Adipocyte (in vitro differentiated cells): ENCODE results near the gene VHLL.

Experiments used
- DNase-seq: peaks from one replicate; pipeline ENCODE4 v3.0.0-alpha.2; 2015; ENCODE audit warnings: low read depth
- H3K27me3 ChIP-seq: replicated peaks from 2 replicates; pipeline ENCODE4 v1.7.0; 2013; ENCODE audit warnings: mild to moderate bottlenecking, low read length, moderate library complexity; ENCODE audit not compliant: control insufficient read depth, insufficient read depth
- H3K36me3 ChIP-seq: 2 replicates; pipeline ENCODE4 v1.7.0; 2013; ENCODE audit warnings: low read length, mild to moderate bottlenecking, moderate library complexity; ENCODE audit not compliant: control insufficient read depth, insufficient read depth, severe bottlenecking
- H3K4me1 ChIP-seq: 2 replicates; pipeline ENCODE4 v1.7.0; 2013; ENCODE audit warnings: mild to moderate bottlenecking, low read length, moderate library complexity; ENCODE audit not compliant: control insufficient read depth, insufficient read depth
- H3K4me3 ChIP-seq: 2 replicates; pipeline ENCODE4 v1.7.0; 2013; ENCODE audit warnings: mild to moderate bottlenecking, low read length, moderate library complexity
- H3K9ac ChIP-seq: 2 replicates; pipeline ENCODE4 v1.7.0; 2013; ENCODE audit warnings: mild to moderate bottlenecking, low read length, moderate library complexity
- H3K9me3 ChIP-seq: 2 replicates; pipeline ENCODE4 v1.7.0; 2013; ENCODE audit warnings: mild to moderate bottlenecking, low read length, moderate library complexity; ENCODE audit not compliant: control insufficient read depth

The VHLL gene

GRCh38 chr1:156276966-156277381 lies 22.1 kb downstream of the VHLL start:
- Histone ChIP-seq H3K9me3 (no peaks in the 10 kb centered on the region), H3K4me3 (peak overlapping the region; percentile 41), H3K4me1 (peaks cover 34% of the 10 kb centered on the region), H3K9ac (peak overlapping the region; percentile 12), H3K36me3 (peaks cover 52% of the 10 kb centered on the region), H3K27me3 (no peaks in the 10 kb centered on the region)
- DNase-seq = peak; percentile 40

GRCh38 chr1:156276532-156276931 lies 22.6 kb downstream of the VHLL start:
- Histone ChIP-seq H3K9me3 (no peaks in the 10 kb centered on the region), H3K27me3 (no peaks in the 10 kb centered on the region), H3K36me3 (peaks cover 56% of the 10 kb centered on the region), H3K9ac (peak overlapping the region; percentile 16), H3K4me1 (peaks cover 30% of the 10 kb centered on the region), H3K4me3 (no peak overlapping the region)
- peak; percentile 51 for DNase-seq

- Histone ChIP-seq H3K4me3 (no peak overlapping the region), H3K9me3 (no peaks in the 10 kb centered on the region), H3K36me3 (peaks cover 95% of the 10 kb centered on the region), H3K4me1 (no peaks in the 10 kb centered on the region), H3K27me3 (no peaks in the 10 kb centered on the region), H3K9ac (no peak overlapping the region)
- no peak for DNase-seq
Observed at GRCh38 chr1:156270314-156270713, 28.8 kb downstream of the VHLL start.

GRCh38 chr1:156268336-156268735 lies 30.8 kb downstream of the VHLL start:
- Histone ChIP-seq H3K27me3 (no peaks in the 10 kb centered on the region), H3K4me1 (peaks cover 3% of the 10 kb centered on the region), H3K36me3 (peaks cover 92% of the 10 kb centered on the region)

GRCh38 chr1:156266051-156266450 lies 33.1 kb downstream of the VHLL start:
- Histone ChIP-seq H3K27me3 (no peaks in the 10 kb centered on the region), H3K4me3 (no peak overlapping the region), H3K4me1 (peaks cover 13% of the 10 kb centered on the region), H3K36me3 (peaks cover 85% of the 10 kb centered on the region), H3K9ac (no peak overlapping the region), H3K9me3 (no peaks in the 10 kb centered on the region)
- DNase-seq = no peak

More at GRCh38 chr1:156268336-156268735, 30.8 kb downstream of the VHLL start:
- Histone ChIP-seq H3K9ac (no peak overlapping the region), H3K4me3 (no peak overlapping the region), H3K9me3 (no peaks in the 10 kb centered on the region)
- DNase-seq = no peak

- Histone ChIP-seq H3K27me3 (no peaks in the 10 kb centered on the region), H3K36me3 (peaks cover 90% of the 10 kb centered on the region), H3K4me1 (peaks cover 13% of the 10 kb centered on the region), H3K9me3 (no peaks in the 10 kb centered on the region), H3K9ac (no peak overlapping the region), H3K4me3 (no peak overlapping the region)
- DNase-seq = no peak
Observed at GRCh38 chr1:156263288-156263655, 35.8 kb downstream of the VHLL start.

- peak overlapping the region; percentile 35 for H3K4me3 ChIP-seq
- H3K4me1 ChIP-seq = peaks cover 13% of the 10 kb centered on the region
- peak; percentile 67 for DNase-seq
- H3K36me3 ChIP-seq = peaks cover 90% of the 10 kb centered on the region
- no peaks in the 10 kb centered on the region for H3K9me3 ChIP-seq
- no peak overlapping the region for H3K9ac ChIP-seq
- no peaks in the 10 kb centered on the region for H3K27me3 ChIP-seq
Observed at GRCh38 chr1:156262461-156263287, 36.4 kb downstream of the VHLL start.

- no peak overlapping the region for H3K4me3 ChIP-seq
- peaks cover 90% of the 10 kb centered on the region for H3K36me3 ChIP-seq
- H3K4me1 ChIP-seq = peaks cover 13% of the 10 kb centered on the region
Observed at GRCh38 chr1:156260896-156261295, 38.2 kb downstream of the VHLL start.

GRCh38 chr1:156259805-156260204 lies 39.3 kb downstream of the VHLL start:
- Histone ChIP-seq H3K4me3 (no peak overlapping the region), H3K36me3 (peaks cover 85% of the 10 kb centered on the region), H3K9ac (no peak overlapping the region), H3K27me3 (no peaks in the 10 kb centered on the region), H3K9me3 (no peaks in the 10 kb centered on the region), H3K4me1 (peaks cover 13% of the 10 kb centered on the region)
- no peak for DNase-seq

More at GRCh38 chr1:156260896-156261295, 38.2 kb downstream of the VHLL start:
- Histone ChIP-seq H3K27me3 (no peaks in the 10 kb centered on the region), H3K9me3 (no peaks in the 10 kb centered on the region), H3K9ac (no peak overlapping the region)
- no peak for DNase-seq

GRCh38 chr1:156258859-156259258 lies 40.2 kb downstream of the VHLL start:
- Histone ChIP-seq H3K9ac (no peak overlapping the region), H3K36me3 (peaks cover 86% of the 10 kb centered on the region), H3K27me3 (no peaks in the 10 kb centered on the region), H3K4me3 (no peak overlapping the region), H3K9me3 (no peaks in the 10 kb centered on the region), H3K4me1 (peaks cover 13% of the 10 kb centered on the region)
- no peak for DNase-seq

GRCh38 chr1:156257711-156258110 lies 41.4 kb downstream of the VHLL start:
- H3K4me1 ChIP-seq = peaks cover 6% of the 10 kb centered on the region
- peaks cover 86% of the 10 kb centered on the region for H3K36me3 ChIP-seq
- DNase-seq = no peak

More at GRCh38 chr1:156257711-156258110, 41.4 kb downstream of the VHLL start:
- Histone ChIP-seq H3K9ac (no peak overlapping the region), H3K4me3 (no peak overlapping the region), H3K27me3 (no peaks in the 10 kb centered on the region), H3K9me3 (no peaks in the 10 kb centered on the region)
